ENCODE data around the gene SYNE2. TPM values are rescaled to one million over a fixed set of nuclear protein-coding genes. Genes with fewer than 3 reads are reported as not detected.
"Not testable (repeated sequence)": the region's sequence is repeated elsewhere in the genome, so short reads cannot be mapped to it uniquely, and the experiment has no call there.

SYNE2 gene
- total RNA-seq, 1 donor from 2014 or later: 50.2 TPM

GRCh38 chr14:64186231-64187129 is 333.7 kb downstream of the SYNE2 start:
- no peak for DNase-seq (ENCODE audit: low read depth in 2 of 2)

GRCh38 chr14:64187331-64187730 is 334.5 kb downstream of the SYNE2 start:
- no peak for DNase-seq (ENCODE audit: low read depth in 2 of 2)

- peak in 1 of 2 donors; percentile 17 for DNase-seq (ENCODE audit: low read depth in 2 of 2)
These were observed 338.2 kb downstream of the SYNE2 start for GRCh38 chr14:64190974-64191502.

GRCh38 chr14:64191756-64192155 is 339.0 kb downstream of the SYNE2 start:
- DNase-seq (ENCODE audit: low read depth in 2 of 2): peak; percentile 67 to 89

GRCh38 chr14:64193821-64194220 is 341.0 kb downstream of the SYNE2 start:
- DNase-seq (ENCODE audit: low read depth in 2 of 2): no peak

- DNase-seq (ENCODE audit: low read depth in 2 of 2): no peak
These were observed 341.6 kb downstream of the SYNE2 start for GRCh38 chr14:64194404-64194803.

- peak in 1 of 2 donors; percentile 51 for DNase-seq (ENCODE audit: low read depth in 2 of 2)
These were observed 342.4 kb downstream of the SYNE2 start for GRCh38 chr14:64195199-64195598.

- DNase-seq (ENCODE audit: low read depth in 2 of 2): no peak
These were observed 343.3 kb downstream of the SYNE2 start for GRCh38 chr14:64196056-64196455.

GRCh38 chr14:64196814-64197411 is 344.1 kb downstream of the SYNE2 start:
- DNase-seq (ENCODE audit: low read depth in 2 of 2): peak; percentile 9 to 60

- DNase-seq (ENCODE audit: low read depth in 2 of 2): no peak
These were observed 345.2 kb downstream of the SYNE2 start for GRCh38 chr14:64197996-64198395.

GRCh38 chr14:64198486-64198885 is 345.7 kb downstream of the SYNE2 start:
- no peak for DNase-seq (ENCODE audit: low read depth in 2 of 2)

- DNase-seq (ENCODE audit: low read depth in 2 of 2): no peak
These were observed 347.4 kb downstream of the SYNE2 start for GRCh38 chr14:64200170-64200569.

- no peak for DNase-seq (ENCODE audit: low read depth in 2 of 2)
These were observed 348.5 kb downstream of the SYNE2 start for GRCh38 chr14:64201296-64201695.

GRCh38 chr14:64201921-64202545 is 349.2 kb downstream of the SYNE2 start:
- DNase-seq (ENCODE audit: low read depth in 2 of 2): no peak

GRCh38 chr14:64202716-64203115 is 349.9 kb downstream of the SYNE2 start:
- no peak for DNase-seq (ENCODE audit: low read depth in 2 of 2)

GRCh38 chr14:64203366-64204006 is 350.7 kb downstream of the SYNE2 start:
- DNase-seq (ENCODE audit: low read depth in 2 of 2): no peak

GRCh38 chr14:64208261-64208660 is 355.5 kb downstream of the SYNE2 start:
- no peak for DNase-seq (ENCODE audit: low read depth in 2 of 2)

GRCh38 chr14:64208981-64209380 is 356.2 kb downstream of the SYNE2 start:
- no peak for DNase-seq (ENCODE audit: low read depth in 2 of 2)

- DNase-seq (ENCODE audit: low read depth in 2 of 2): no peak
These were observed 356.8 kb downstream of the SYNE2 start for GRCh38 chr14:64209444-64210131.

- DNase-seq (ENCODE audit: low read depth in 2 of 2): no peak
These were observed 357.4 kb downstream of the SYNE2 start for GRCh38 chr14:64210216-64210615.

GRCh38 chr14:64210912-64211311 is 358.1 kb downstream of the SYNE2 start:
- DNase-seq (ENCODE audit: low read depth in 2 of 2): not testable (repeated sequence)
